HCT116 (cell line): ENCODE measurements around the gene CDR2L.
"Not testable (repeated sequence)": the region's sequence is repeated elsewhere in the genome, so short reads cannot be mapped to it uniquely, and the experiment has no call there.

Experiments used
- EGR1 ChIP-seq: IDR thresholded peaks from 2 replicates; pipeline ENCODE4 v1.6.1; 2012; ENCODE audit warnings: low read depth
- EZH2 ChIP-seq: fragments of 200-600 bp; sonication (generic); IDR thresholded peaks from 2 replicates; pipeline ENCODE4 v1.6.1; 2017; ENCODE audit warnings: antibody characterized with exemption, mixed run types
- EZH2phosphoT487 ChIP-seq: fragments of 200-600 bp; IDR thresholded peaks from 2 replicates; pipeline ENCODE4 v1.6.1; 2018; ENCODE audit warnings: antibody characterized with exemption, borderline replicate concordance
- TCF7L2 ChIP-seq: IDR thresholded peaks from 2 replicates; pipeline ENCODE4 v1.7.0; 2011; ENCODE audit warnings: borderline replicate concordance, inconsistent platforms; ENCODE audit not compliant: insufficient read depth, insufficient read length; ENCODE audit errors: extremely low read depth
- YY1 ChIP-seq: IDR thresholded peaks from 2 replicates; pipeline ENCODE4 v1.6.1; 2011; ENCODE audit warnings: low read length, low read depth, moderate library complexity, mild to moderate bottlenecking; ENCODE audit not compliant: insufficient replicate concordance; ENCODE audit errors: extremely low read depth
- ZBTB33 ChIP-seq: IDR thresholded peaks from 2 replicates; pipeline ENCODE4 v1.6.1; 2011; ENCODE audit warnings: mild to moderate bottlenecking, low read length, moderate library complexity; ENCODE audit not compliant: insufficient replicate concordance; ENCODE audit errors: extremely low read depth
- ZNF274 ChIP-seq: fragments of 200-500 bp; sonication (Bioruptor generic); IDR thresholded peaks from 2 replicates; pipeline ENCODE4 v1.6.1; 2014; ENCODE audit warnings: mild to moderate bottlenecking, low read depth, low read length, inconsistent platforms
- TF ChIP-seq, protein P1 (sequence below), 3 experiments: fragments of 200-600 bp in 1 of 3; sonication (generic) in 1 of 3; IDR thresholded peaks in 2 of 3; conservative IDR thresholded peaks in 1 of 3; 2 replicates each; pipeline ENCODE4 v1.5.1; 2012 to 2017; ENCODE audit warnings: low read depth in 2 of 3, low read length in 2 of 3, antibody characterized with exemption in 1 of 3, borderline replicate concordance in 1 of 3, control low read depth in 1 of 3, mild to moderate bottlenecking in 1 of 3, mixed read lengths in 1 of 3, mixed run types in 1 of 3, moderate library complexity in 1 of 3; ENCODE audit not compliant: insufficient read depth in 1 of 3
- TF ChIP-seq, protein P2 (sequence below): IDR thresholded peaks from 2 replicates; pipeline ENCODE4 v1.6.1; 2012; ENCODE audit warnings: low read depth

DNA sequence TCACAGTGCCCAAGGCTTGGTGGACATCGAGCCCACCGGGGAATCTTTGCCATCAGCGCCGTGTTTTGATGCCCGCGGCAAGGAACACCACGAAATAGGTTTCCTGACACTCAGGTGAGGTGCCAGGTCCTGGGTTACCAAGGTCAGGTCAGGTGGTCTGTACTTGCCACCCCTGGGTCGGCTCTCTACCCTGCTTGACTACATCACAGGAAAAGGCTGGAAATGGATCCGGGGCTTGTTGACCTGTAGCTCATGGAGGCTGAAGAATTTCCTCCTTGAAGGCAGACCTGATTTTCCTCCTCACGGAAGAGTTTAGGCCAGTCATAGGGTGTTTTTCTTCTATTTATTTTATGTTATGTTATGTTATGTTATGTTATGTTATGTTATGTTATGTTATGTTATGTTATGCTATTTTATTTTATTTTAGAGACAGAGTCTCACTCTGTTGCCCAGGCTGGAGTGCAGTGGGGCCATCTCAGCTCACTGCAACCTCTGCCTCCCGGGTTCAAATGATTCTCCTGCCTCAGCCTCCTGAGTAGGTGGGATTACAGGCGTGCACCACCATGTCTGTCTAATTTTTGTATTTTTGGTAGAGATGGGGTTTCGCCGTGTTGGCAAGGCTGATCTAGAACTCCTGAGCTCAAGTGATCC lies 4.6 kb upstream of the CDR2L start:
- not testable (repeated sequence) for TF ChIP-seq TCF7L2, EZH2, EZH2phosphoT487, EGR1, ZNF274, ZBTB33, YY1
- TF ChIP-seq, protein P1, sequence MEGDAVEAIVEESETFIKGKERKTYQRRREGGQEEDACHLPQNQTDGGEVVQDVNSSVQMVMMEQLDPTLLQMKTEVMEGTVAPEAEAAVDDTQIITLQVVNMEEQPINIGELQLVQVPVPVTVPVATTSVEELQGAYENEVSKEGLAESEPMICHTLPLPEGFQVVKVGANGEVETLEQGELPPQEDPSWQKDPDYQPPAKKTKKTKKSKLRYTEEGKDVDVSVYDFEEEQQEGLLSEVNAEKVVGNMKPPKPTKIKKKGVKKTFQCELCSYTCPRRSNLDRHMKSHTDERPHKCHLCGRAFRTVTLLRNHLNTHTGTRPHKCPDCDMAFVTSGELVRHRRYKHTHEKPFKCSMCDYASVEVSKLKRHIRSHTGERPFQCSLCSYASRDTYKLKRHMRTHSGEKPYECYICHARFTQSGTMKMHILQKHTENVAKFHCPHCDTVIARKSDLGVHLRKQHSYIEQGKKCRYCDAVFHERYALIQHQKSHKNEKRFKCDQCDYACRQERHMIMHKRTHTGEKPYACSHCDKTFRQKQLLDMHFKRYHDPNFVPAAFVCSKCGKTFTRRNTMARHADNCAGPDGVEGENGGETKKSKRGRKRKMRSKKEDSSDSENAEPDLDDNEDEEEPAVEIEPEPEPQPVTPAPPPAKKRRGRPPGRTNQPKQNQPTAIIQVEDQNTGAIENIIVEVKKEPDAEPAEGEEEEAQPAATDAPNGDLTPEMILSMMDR (IDR thresholded peaks at IDR 0.05 in 2 of 3, conservative IDR thresholded peaks at IDR 0.05 in 1 of 3; ENCODE audit: borderline replicate concordance in 1 of 3, insufficient read depth in 1 of 3, low read depth in 2 of 3, low read length in 2 of 3) = not testable (repeated sequence)
- TF ChIP-seq, protein P2, sequence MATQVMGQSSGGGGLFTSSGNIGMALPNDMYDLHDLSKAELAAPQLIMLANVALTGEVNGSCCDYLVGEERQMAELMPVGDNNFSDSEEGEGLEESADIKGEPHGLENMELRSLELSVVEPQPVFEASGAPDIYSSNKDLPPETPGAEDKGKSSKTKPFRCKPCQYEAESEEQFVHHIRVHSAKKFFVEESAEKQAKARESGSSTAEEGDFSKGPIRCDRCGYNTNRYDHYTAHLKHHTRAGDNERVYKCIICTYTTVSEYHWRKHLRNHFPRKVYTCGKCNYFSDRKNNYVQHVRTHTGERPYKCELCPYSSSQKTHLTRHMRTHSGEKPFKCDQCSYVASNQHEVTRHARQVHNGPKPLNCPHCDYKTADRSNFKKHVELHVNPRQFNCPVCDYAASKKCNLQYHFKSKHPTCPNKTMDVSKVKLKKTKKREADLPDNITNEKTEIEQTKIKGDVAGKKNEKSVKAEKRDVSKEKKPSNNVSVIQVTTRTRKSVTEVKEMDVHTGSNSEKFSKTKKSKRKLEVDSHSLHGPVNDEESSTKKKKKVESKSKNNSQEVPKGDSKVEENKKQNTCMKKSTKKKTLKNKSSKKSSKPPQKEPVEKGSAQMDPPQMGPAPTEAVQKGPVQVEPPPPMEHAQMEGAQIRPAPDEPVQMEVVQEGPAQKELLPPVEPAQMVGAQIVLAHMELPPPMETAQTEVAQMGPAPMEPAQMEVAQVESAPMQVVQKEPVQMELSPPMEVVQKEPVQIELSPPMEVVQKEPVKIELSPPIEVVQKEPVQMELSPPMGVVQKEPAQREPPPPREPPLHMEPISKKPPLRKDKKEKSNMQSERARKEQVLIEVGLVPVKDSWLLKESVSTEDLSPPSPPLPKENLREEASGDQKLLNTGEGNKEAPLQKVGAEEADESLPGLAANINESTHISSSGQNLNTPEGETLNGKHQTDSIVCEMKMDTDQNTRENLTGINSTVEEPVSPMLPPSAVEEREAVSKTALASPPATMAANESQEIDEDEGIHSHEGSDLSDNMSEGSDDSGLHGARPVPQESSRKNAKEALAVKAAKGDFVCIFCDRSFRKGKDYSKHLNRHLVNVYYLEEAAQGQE = not testable (repeated sequence)
